HL-60 (cell line): ENCODE measurements around the gene PRKAG2.

ENCODE experiments used
- DNase-seq, 2 experiments: peaks; one replicate each; pipeline ENCODE4 v3.0.0-alpha.2; 2010 to 2020; ENCODE audit warnings: low read depth in 1 of 2, low spot score in 1 of 2
- H3K27ac ChIP-seq: fragments of 250-450 bp; sonication (Bioruptor Pico); replicated peaks from 2 replicates; pipeline ENCODE4 v1.5.1; 2020; ENCODE audit warnings: mild to moderate bottlenecking, moderate library complexity
- H3K27me3 ChIP-seq: fragments of 250-450 bp; sonication (Bioruptor Pico); 2 replicates; pipeline ENCODE4 v1.5.1; 2021; ENCODE audit warnings: mild to moderate bottlenecking, moderate library complexity; ENCODE audit not compliant: insufficient read depth, poor library complexity, severe bottlenecking
- H3K4me3 ChIP-seq: replicated peaks from 2 replicates; pipeline ENCODE4 v1.5.1; 2011; ENCODE audit warnings: mild to moderate bottlenecking, control low read depth, low read length; ENCODE audit not compliant: insufficient read depth
- GABPA ChIP-seq: IDR thresholded peaks from 2 replicates; pipeline ENCODE4 v1.6.1; 2012; ENCODE audit warnings: low read depth
- POLR2AphosphoS5 ChIP-seq: IDR thresholded peaks from 2 replicates; pipeline ENCODE4 v1.6.1; 2012; ENCODE audit warnings: low read depth
- REST ChIP-seq: IDR thresholded peaks from 2 replicates; pipeline ENCODE4 v1.6.1; 2012; ENCODE audit warnings: low read depth; ENCODE audit not compliant: insufficient replicate concordance
- SPI1 ChIP-seq: IDR thresholded peaks from 2 replicates; pipeline ENCODE4 v1.6.1; 2012; ENCODE audit warnings: low read depth, mild to moderate bottlenecking, borderline replicate concordance
- TF ChIP-seq, protein P1 (sequence below): IDR thresholded peaks from one replicate; pipeline ENCODE4 v1.5.1; 2011; ENCODE audit warnings: low read length, control low read depth, inconsistent platforms; ENCODE audit not compliant: insufficient read depth

The PRKAG2 gene

GRCh38 chr7:151623766-151624165 is 253.1 kb downstream of the PRKAG2 start:
- TF ChIP-seq, protein P1, sequence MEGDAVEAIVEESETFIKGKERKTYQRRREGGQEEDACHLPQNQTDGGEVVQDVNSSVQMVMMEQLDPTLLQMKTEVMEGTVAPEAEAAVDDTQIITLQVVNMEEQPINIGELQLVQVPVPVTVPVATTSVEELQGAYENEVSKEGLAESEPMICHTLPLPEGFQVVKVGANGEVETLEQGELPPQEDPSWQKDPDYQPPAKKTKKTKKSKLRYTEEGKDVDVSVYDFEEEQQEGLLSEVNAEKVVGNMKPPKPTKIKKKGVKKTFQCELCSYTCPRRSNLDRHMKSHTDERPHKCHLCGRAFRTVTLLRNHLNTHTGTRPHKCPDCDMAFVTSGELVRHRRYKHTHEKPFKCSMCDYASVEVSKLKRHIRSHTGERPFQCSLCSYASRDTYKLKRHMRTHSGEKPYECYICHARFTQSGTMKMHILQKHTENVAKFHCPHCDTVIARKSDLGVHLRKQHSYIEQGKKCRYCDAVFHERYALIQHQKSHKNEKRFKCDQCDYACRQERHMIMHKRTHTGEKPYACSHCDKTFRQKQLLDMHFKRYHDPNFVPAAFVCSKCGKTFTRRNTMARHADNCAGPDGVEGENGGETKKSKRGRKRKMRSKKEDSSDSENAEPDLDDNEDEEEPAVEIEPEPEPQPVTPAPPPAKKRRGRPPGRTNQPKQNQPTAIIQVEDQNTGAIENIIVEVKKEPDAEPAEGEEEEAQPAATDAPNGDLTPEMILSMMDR: no peak
- TF ChIP-seq POLR2AphosphoS5 (no peak), GABPA (no peak), SPI1 (no peak), REST (no peak)
- H3K27ac ChIP-seq: no peak overlapping the region
- no peak for DNase-seq
- H3K27me3 ChIP-seq: no peaks in the 10 kb centered on the region
- H3K4me3 ChIP-seq: no peak overlapping the region

GRCh38 chr7:151621961-151622360 is 255.0 kb downstream of the PRKAG2 start:
- H3K27ac ChIP-seq: no peak overlapping the region
- TF ChIP-seq POLR2AphosphoS5 (no peak), REST (no peak), SPI1 (no peak), GABPA (no peak)
- TF ChIP-seq, protein P1: no peak
- H3K4me3 ChIP-seq: no peak overlapping the region
- DNase-seq: no peak
- H3K27me3 ChIP-seq: no peaks in the 10 kb centered on the region

DNA sequence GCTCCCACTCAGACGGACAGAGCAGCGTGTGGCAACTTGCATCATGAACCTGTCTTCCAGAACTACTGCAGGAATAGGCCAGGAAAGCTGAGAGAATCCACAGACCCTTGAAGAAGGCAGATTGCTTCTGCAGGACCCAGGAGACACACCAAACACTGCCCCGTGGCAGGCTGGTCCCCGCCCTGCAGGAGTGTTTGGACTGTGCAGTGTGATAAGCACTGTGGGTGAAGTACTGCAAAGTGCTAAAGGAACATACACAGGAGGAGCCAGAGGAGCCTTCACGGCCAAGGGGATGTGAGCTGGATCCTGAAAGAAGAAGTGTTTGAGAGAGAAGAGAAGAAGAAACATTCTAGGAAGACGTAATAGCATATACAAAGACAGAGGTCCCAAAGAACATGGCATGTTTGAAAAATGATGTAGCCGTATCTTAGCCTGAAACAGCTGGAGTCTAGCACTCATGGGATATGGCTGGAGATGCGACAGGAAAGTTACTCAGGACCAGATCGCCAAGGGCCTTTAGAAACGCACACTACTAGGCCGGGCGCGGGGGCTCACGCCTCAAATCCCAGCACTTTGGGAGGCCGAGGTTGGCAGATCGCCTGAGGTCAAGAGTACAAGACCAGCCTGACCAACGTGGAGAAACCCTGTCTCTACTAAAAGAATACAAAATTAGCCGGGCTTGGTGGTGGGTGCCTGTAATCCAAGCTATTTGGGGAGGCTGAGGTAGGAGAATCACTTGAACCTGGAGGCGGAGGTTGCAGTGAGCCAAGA is 260.3 kb downstream of the PRKAG2 start:
- Histone ChIP-seq H3K27ac (no peak overlapping the region), H3K4me3 (no peak overlapping the region), H3K27me3 (no peaks in the 10 kb centered on the region)
- TF ChIP-seq, protein P1: no peak
- TF ChIP-seq REST: no peak
- TF ChIP-seq SPI1: no peak
- TF ChIP-seq POLR2AphosphoS5: no peak
- no peak for TF ChIP-seq GABPA
- DNase-seq: no peak
